ENCODE measurements around the gene LMAN2.

LMAN2 gene

DNA sequence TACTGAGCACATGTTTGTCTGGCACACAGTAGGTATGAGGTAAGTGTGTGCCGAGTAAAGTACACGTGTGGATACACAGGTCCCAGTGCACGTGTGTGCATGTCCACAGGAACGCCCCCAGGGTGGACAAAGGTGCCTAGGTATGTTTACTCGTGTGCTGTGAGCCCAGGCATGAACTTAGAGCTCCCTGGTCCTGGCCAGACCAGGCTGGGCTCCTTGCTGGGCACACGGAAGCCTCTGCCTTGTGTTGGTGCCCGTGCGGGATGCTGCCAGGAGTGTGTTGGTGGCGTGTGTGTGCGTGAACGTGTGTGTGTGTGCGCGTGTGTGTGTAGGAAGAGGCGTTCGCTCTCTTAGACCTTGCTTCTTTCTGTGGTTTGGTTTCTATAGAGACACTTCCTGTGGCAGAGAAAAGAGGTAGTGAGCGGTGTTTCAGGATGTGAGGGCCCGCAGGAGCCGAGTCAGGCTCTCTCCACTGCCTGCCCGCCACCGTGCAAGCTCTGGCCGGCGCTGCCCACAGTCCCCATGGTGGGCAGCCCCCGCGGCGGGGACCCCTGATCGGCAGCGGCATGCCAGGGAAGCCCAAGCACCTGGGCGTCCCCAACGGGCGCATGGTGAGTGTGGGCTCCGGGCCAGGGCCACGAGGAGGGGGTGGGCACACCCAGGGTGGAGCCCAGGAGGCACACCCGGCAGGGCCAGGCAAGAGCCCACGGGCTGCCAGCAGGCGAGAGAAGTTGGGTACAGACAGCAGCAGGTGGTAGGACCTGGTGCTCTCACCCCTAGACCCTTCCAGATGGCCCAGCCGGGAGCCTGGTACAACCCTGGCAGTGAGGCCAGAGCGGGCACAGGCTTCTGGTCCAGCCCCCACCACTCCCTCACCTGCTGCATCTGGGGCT, 6.2 kb upstream of the LMAN2 start, which contains the start of gene RGS14:
Gene RGS14, plus strand, starts transcription at position 466 of the 893 bp plus-strand sequence. Its CDS starts 101 bp downstream, at position 567.
- peaks cover 25 to 52% of the 10 kb centered on the region in 2 donors for H3K4me1 ChIP-seq (ENCODE audit: control insufficient read depth in 2 of 2, insufficient read depth in 2 of 2, low read length in 2 of 2)
- H3K27me3 ChIP-seq (ENCODE audit: control insufficient read depth in 2 of 2, insufficient read depth in 2 of 2, low read length in 2 of 2), result no peaks in the 10 kb centered on the region
- no peaks in the 10 kb centered on the region for H3K9me3 ChIP-seq (ENCODE audit: control insufficient read depth in 2 of 2, low read length in 2 of 2)
- peak within 1 kb of the TSS; percentile 64 to 65 for H3K9ac ChIP-seq (ENCODE audit: low read depth in 1 of 2, low read length in 2 of 2)
- H3K4me3 ChIP-seq (ENCODE audit: low read length in 2 of 2), result peak within 1 kb of the TSS; percentile 62 to 75
- H3K36me3 ChIP-seq (ENCODE audit: control insufficient read depth in 2 of 2, insufficient read depth in 2 of 2, low read length in 2 of 2), result no peaks in the 10 kb centered on the region
- peak within 1 kb of the TSS; percentile 31 to 46 for H3K27ac ChIP-seq (ENCODE audit: low read depth in 2 of 2, low read length in 2 of 2)

DNA sequence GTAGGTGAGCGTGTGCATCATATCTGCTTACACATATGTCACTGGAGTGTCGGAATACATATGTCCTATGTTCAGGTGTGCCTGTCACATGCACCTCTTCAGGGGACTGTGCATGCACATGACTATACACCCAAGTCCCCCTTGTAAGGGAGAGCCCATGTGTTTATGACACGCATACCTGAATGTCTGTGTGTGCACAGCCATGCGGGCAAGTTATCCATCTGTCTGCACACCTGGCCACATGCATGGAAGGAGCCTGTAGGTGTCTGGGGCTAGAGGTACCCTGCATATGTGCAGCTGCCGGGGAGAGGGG, 5.6 kb upstream of the LMAN2 start:
- H3K36me3 ChIP-seq (ENCODE audit: control insufficient read depth in 2 of 2, insufficient read depth in 2 of 2, low read length in 2 of 2), result no peaks in the 10 kb centered on the region
- H3K27me3 ChIP-seq (ENCODE audit: control insufficient read depth in 2 of 2, insufficient read depth in 2 of 2, low read length in 2 of 2), result peaks cover 0 to 2% of the 10 kb centered on the region in 2 donors
- H3K4me3 ChIP-seq (ENCODE audit: low read length in 2 of 2), result peak overlapping the region; percentile 62 to 75
- peaks cover 20 to 47% of the 10 kb centered on the region in 2 donors for H3K4me1 ChIP-seq (ENCODE audit: control insufficient read depth in 2 of 2, insufficient read depth in 2 of 2, low read length in 2 of 2)
- peak overlapping the region in 1 of 2 donors; percentile 46 for H3K27ac ChIP-seq (ENCODE audit: low read depth in 2 of 2, low read length in 2 of 2)
- no peaks in the 10 kb centered on the region for H3K9me3 ChIP-seq (ENCODE audit: control insufficient read depth in 2 of 2, low read length in 2 of 2)
- H3K9ac ChIP-seq (ENCODE audit: low read depth in 1 of 2, low read length in 2 of 2), result no peak overlapping the region

DNA sequence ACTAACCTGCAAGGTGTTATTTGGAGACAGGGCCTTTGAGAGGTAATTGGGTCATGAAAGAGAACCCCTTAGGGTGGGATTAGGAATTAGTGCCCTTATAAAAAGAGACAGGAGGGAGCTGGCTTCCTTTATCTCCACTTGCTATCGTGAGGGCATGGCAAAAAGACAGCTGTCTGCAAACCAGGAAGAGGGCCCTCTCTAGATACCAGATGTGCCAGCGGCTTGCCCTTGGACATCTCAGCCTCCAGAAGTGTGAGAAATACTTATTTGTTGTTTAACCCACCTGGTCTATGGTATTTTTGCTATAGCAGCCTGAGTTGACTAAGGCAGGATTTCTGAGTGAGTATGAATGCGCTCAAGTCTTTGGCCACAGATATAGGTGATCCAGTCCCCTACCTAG, 5.3 kb upstream of the LMAN2 start:
- Histone ChIP-seq H3K27me3 (ENCODE audit: control insufficient read depth in 2 of 2, insufficient read depth in 2 of 2, low read length in 2 of 2) (peaks cover 0 to 2% of the 10 kb centered on the region in 2 donors), H3K9ac (ENCODE audit: low read depth in 1 of 2, low read length in 2 of 2) (no peak overlapping the region), H3K36me3 (ENCODE audit: control insufficient read depth in 2 of 2, insufficient read depth in 2 of 2, low read length in 2 of 2) (no peaks in the 10 kb centered on the region), H3K27ac (ENCODE audit: low read depth in 2 of 2, low read length in 2 of 2) (peak overlapping the region in 1 of 2 donors; percentile 46), H3K4me3 (ENCODE audit: low read length in 2 of 2) (peak overlapping the region in 1 of 2 donors; percentile 75), H3K9me3 (ENCODE audit: control insufficient read depth in 2 of 2, low read length in 2 of 2) (no peaks in the 10 kb centered on the region), H3K4me1 (ENCODE audit: control insufficient read depth in 2 of 2, insufficient read depth in 2 of 2, low read length in 2 of 2) (peaks cover 17 to 46% of the 10 kb centered on the region in 2 donors)

DNA sequence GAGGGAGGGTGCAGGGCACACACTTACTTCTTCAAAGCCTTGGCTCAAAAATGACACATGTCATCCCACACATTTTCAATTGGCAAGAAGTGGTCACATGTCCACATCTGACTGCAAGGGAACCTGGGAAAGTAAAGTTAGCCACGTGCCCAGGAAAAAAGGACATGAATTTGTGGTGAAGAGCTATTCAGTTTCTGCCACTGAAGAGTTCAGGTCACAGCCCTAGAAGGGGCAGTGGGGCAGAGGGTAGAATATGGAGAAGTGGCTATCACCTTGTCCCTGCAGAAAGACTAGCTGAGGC, 4.3 kb upstream of the LMAN2 start:
- H3K4me3 ChIP-seq (ENCODE audit: low read length in 2 of 2), result no peak overlapping the region
- H3K4me1 ChIP-seq (ENCODE audit: control insufficient read depth in 2 of 2, insufficient read depth in 2 of 2, low read length in 2 of 2), result peaks cover 20 to 39% of the 10 kb centered on the region in 2 donors
- H3K36me3 ChIP-seq (ENCODE audit: control insufficient read depth in 2 of 2, insufficient read depth in 2 of 2, low read length in 2 of 2), result no peaks in the 10 kb centered on the region
- H3K27me3 ChIP-seq (ENCODE audit: control insufficient read depth in 2 of 2, insufficient read depth in 2 of 2, low read length in 2 of 2), result peaks cover 0 to 2% of the 10 kb centered on the region in 2 donors
- H3K9ac ChIP-seq (ENCODE audit: low read depth in 1 of 2, low read length in 2 of 2), result no peak overlapping the region
- no peaks in the 10 kb centered on the region for H3K9me3 ChIP-seq (ENCODE audit: control insufficient read depth in 2 of 2, low read length in 2 of 2)
- H3K27ac ChIP-seq (ENCODE audit: low read depth in 2 of 2, low read length in 2 of 2), result no peak overlapping the region

DNA sequence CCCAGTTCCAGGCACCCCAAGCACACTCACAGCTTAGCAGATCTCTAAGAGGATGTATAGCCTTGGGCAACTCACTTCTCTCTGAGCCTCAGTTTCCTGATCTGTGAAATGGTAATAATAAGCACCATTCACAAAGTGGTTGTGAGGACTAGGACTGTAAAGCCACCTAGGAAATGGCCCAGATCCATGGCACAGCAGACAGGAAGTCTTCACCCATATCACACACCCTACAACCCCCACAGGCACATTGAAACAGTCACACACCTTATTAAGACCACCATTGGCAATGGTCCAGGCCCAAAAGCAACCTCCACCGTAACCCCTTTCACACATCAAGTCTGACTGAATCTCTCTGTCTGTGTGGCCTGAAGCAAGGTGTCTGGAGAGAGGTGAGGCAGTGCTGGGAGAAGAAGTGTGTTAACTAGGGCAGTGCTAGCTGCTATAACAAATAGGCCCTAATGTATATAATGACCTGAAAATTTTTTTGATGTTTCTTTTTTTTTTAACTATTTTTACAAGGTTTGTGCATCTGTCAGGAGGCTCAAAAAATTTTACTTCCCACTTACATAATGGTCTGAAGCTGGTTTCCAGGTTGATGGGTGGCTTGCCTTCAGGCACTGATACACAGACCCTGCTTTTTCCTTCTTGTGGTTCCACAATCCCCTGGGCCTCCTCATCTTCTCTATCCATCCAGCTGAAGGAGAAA, 3.8 kb upstream of the LMAN2 start:
- Histone ChIP-seq H3K27ac (ENCODE audit: low read depth in 2 of 2, low read length in 2 of 2) (no peak overlapping the region), H3K36me3 (ENCODE audit: control insufficient read depth in 2 of 2, insufficient read depth in 2 of 2, low read length in 2 of 2) (no peaks in the 10 kb centered on the region), H3K27me3 (ENCODE audit: control insufficient read depth in 2 of 2, insufficient read depth in 2 of 2, low read length in 2 of 2) (peaks cover 0 to 2% of the 10 kb centered on the region in 2 donors), H3K4me3 (ENCODE audit: low read length in 2 of 2) (no peak overlapping the region), H3K9ac (ENCODE audit: low read depth in 1 of 2, low read length in 2 of 2) (no peak overlapping the region), H3K9me3 (ENCODE audit: control insufficient read depth in 2 of 2, low read length in 2 of 2) (no peaks in the 10 kb centered on the region), H3K4me1 (ENCODE audit: control insufficient read depth in 2 of 2, insufficient read depth in 2 of 2, low read length in 2 of 2) (peaks cover 25 to 43% of the 10 kb centered on the region in 2 donors)

DNA sequence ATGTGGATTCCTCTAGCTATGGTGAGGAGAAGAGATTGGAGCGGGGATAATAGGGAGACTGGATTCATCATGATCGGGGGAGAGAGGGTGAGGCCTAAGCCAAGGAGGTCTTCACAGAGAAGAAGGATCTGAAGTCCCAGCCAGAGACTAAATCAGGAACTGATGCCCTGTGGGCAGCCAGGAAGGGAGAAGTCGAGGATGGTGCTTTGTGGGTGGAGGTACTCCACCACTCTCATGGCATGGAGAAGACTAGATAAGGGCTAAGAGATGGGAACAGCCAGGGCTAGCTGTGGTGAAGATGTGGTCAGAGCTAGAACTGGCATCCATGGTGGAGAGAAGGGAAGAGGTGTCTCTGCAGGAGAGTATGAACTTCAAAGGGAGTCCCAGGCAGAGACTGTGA, 3.2 kb upstream of the LMAN2 start:
- Histone ChIP-seq H3K9me3 (ENCODE audit: control insufficient read depth in 2 of 2, low read length in 2 of 2) (no peaks in the 10 kb centered on the region), H3K9ac (ENCODE audit: low read depth in 1 of 2, low read length in 2 of 2) (no peak overlapping the region), H3K27me3 (ENCODE audit: control insufficient read depth in 2 of 2, insufficient read depth in 2 of 2, low read length in 2 of 2) (peaks cover 0 to 2% of the 10 kb centered on the region in 2 donors), H3K27ac (ENCODE audit: low read depth in 2 of 2, low read length in 2 of 2) (no peak overlapping the region), H3K4me1 (ENCODE audit: control insufficient read depth in 2 of 2, insufficient read depth in 2 of 2, low read length in 2 of 2) (peaks cover 29 to 48% of the 10 kb centered on the region in 2 donors), H3K4me3 (ENCODE audit: low read length in 2 of 2) (no peak overlapping the region), H3K36me3 (ENCODE audit: control insufficient read depth in 2 of 2, insufficient read depth in 2 of 2, low read length in 2 of 2) (peaks cover 0 to 5% of the 10 kb centered on the region in 2 donors)

DNA sequence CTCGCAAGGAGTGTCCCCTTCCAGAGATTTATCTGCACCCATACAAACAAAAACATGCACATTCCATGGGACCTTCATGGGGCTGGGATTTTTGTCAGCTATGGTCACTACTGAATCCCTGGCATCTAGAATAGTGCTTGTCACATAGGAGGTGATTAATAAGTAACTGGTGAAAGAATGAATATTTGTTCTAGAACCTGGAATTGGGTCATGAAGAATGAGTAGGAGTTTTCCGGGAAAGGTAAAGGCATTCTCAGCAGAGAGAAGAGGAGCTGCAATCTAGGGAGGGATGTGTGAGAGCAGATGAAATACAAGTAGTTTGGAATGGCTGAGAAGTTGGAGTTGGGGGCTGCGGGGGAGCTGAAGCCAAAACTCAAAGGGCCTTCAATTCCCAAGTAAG, 2.8 kb upstream of the LMAN2 start:
- peaks cover 0 to 2% of the 10 kb centered on the region in 2 donors for H3K27me3 ChIP-seq (ENCODE audit: control insufficient read depth in 2 of 2, insufficient read depth in 2 of 2, low read length in 2 of 2)
- no peak overlapping the region for H3K4me3 ChIP-seq (ENCODE audit: low read length in 2 of 2)
- H3K36me3 ChIP-seq (ENCODE audit: control insufficient read depth in 2 of 2, insufficient read depth in 2 of 2, low read length in 2 of 2), result peaks cover 3 to 9% of the 10 kb centered on the region in 2 donors
- no peak overlapping the region for H3K27ac ChIP-seq (ENCODE audit: low read depth in 2 of 2, low read length in 2 of 2)
- no peaks in the 10 kb centered on the region for H3K9me3 ChIP-seq (ENCODE audit: control insufficient read depth in 2 of 2, low read length in 2 of 2)
- H3K9ac ChIP-seq (ENCODE audit: low read depth in 1 of 2, low read length in 2 of 2), result no peak overlapping the region
- peaks cover 29 to 48% of the 10 kb centered on the region in 2 donors for H3K4me1 ChIP-seq (ENCODE audit: control insufficient read depth in 2 of 2, insufficient read depth in 2 of 2, low read length in 2 of 2)

DNA sequence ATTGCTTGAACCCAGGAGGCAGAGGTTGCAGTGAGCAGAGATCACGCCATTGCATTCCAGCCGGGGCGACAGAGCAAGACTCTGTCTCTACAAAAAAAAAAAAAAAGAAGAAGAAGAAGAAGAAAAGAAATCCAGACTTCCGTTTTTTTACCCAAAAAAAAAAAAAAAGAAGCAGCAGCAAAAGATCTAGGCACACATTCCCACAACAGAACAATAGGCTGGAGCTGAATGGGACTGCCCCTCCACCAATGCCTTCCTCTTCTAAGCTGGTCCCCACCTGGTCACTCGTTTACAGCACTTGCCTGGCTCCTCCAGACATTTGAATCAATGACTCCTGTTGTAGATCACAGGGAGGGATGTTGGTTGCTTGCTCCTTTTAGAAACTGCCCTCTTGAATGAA, 1.6 kb upstream of the LMAN2 start:
- peaks cover 23 to 36% of the 10 kb centered on the region in 2 donors for H3K4me1 ChIP-seq (ENCODE audit: control insufficient read depth in 2 of 2, insufficient read depth in 2 of 2, low read length in 2 of 2)
- peaks cover 5 to 12% of the 10 kb centered on the region in 2 donors for H3K36me3 ChIP-seq (ENCODE audit: control insufficient read depth in 2 of 2, insufficient read depth in 2 of 2, low read length in 2 of 2)
- no peaks in the 10 kb centered on the region for H3K9me3 ChIP-seq (ENCODE audit: control insufficient read depth in 2 of 2, low read length in 2 of 2)
- H3K9ac ChIP-seq (ENCODE audit: low read depth in 1 of 2, low read length in 2 of 2), result no peak overlapping the region
- H3K27me3 ChIP-seq (ENCODE audit: control insufficient read depth in 2 of 2, insufficient read depth in 2 of 2, low read length in 2 of 2), result peaks cover 0 to 2% of the 10 kb centered on the region in 2 donors
- H3K27ac ChIP-seq (ENCODE audit: low read depth in 2 of 2, low read length in 2 of 2), result no peak overlapping the region
- no peak overlapping the region for H3K4me3 ChIP-seq (ENCODE audit: low read length in 2 of 2)

DNA sequence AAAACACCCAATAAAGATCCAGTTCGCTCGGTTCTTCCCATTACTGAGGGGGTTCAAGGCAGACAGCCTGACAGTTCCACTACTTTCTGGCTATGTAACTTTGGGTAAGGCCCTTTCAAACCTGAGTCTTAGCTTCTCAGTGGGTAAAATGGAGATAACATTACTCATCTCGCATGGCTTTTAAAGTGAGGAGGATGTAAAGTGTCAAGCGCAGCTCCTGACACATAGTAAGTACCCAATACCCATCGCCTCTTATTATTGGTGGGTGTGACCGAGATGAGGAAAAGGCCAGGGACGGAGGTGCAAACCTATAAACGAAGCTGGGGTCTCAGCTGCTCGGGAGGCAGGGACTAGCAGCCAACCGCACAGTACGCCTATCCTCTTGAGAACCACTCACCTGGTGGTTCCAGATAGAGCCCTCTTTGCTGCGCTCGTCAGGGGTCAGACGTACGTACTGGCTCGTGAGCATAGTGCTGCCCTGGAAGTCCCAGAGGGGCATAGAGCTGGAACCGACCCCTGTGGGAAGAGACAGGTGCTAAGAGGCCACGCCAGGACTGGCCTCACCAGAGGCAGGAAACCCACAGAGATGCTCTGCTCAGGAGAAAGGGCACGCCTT, 584 bp downstream of the LMAN2 start:
- Histone ChIP-seq H3K27me3 (ENCODE audit: control insufficient read depth in 2 of 2, insufficient read depth in 2 of 2, low read length in 2 of 2) (peaks cover 0 to 2% of the 10 kb centered on the region in 2 donors), H3K4me3 (ENCODE audit: low read length in 2 of 2) (peak overlapping the region; percentile 85 to 99), H3K36me3 (ENCODE audit: control insufficient read depth in 2 of 2, insufficient read depth in 2 of 2, low read length in 2 of 2) (peaks cover 11 to 23% of the 10 kb centered on the region in 2 donors), H3K4me1 (ENCODE audit: control insufficient read depth in 2 of 2, insufficient read depth in 2 of 2, low read length in 2 of 2) (peaks cover 13 to 25% of the 10 kb centered on the region in 2 donors), H3K9me3 (ENCODE audit: control insufficient read depth in 2 of 2, low read length in 2 of 2) (no peaks in the 10 kb centered on the region), H3K27ac (ENCODE audit: low read depth in 2 of 2, low read length in 2 of 2) (peak overlapping the region; percentile 96 to 97), H3K9ac (ENCODE audit: low read depth in 1 of 2, low read length in 2 of 2) (peak overlapping the region; percentile 95)

DNA sequence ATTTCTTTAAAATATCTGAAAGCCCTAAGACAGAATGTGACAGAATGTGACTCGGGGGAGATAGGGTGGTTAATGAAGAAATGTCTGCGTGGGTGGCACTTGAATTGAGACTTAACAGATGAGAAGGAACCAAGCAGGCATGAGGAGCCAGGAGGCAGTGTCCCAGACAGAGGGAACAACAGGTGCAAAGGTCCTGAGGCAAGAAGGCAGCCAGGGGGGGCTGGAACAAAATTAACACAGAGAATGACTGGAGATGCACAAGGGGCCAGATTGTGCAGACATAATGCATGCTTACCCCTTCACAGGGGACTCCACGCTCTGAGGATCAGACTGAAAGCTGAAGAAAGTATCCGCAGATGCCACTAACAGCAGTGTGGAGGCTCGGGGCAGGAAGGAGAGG, 1.7 kb downstream of the LMAN2 start:
- peaks cover 13 to 21% of the 10 kb centered on the region in 2 donors for H3K4me1 ChIP-seq (ENCODE audit: control insufficient read depth in 2 of 2, insufficient read depth in 2 of 2, low read length in 2 of 2)
- H3K27ac ChIP-seq (ENCODE audit: low read depth in 2 of 2, low read length in 2 of 2), result no peak overlapping the region
- peaks cover 11 to 23% of the 10 kb centered on the region in 2 donors for H3K36me3 ChIP-seq (ENCODE audit: control insufficient read depth in 2 of 2, insufficient read depth in 2 of 2, low read length in 2 of 2)
- peak overlapping the region in 1 of 2 donors; percentile 99 for H3K4me3 ChIP-seq (ENCODE audit: low read length in 2 of 2)
- H3K9me3 ChIP-seq (ENCODE audit: control insufficient read depth in 2 of 2, low read length in 2 of 2), result no peaks in the 10 kb centered on the region
- no peak overlapping the region for H3K9ac ChIP-seq (ENCODE audit: low read depth in 1 of 2, low read length in 2 of 2)
- H3K27me3 ChIP-seq (ENCODE audit: control insufficient read depth in 2 of 2, insufficient read depth in 2 of 2, low read length in 2 of 2), result peaks cover 0 to 2% of the 10 kb centered on the region in 2 donors
